Measurements from ENCODE around the gene TBC1D22A.

GRCh38 chr22:46746620-46747019, 15.8 kb upstream of the TBC1D22A start:
- TF ChIP-seq CTCF (IDR thresholded peaks at IDR 0.05) (no peak), POLR2A (IDR thresholded peaks at IDR 0.05) (no peak), EP300 (IDR thresholded peaks at IDR 0.05) (no peak)

Measured in ovary (tissue), 3 donors.